ENCODE data around the gene SULT4A1.

- no peak for TF ChIP-seq POLR2A (IDR thresholded peaks at IDR 0.05)
- TF ChIP-seq CTCF (IDR thresholded peaks at IDR 0.05) = no peak
These were observed 27.0 kb upstream of the SULT4A1 start for GRCh38 chr22:43889201-43889859.

Measured in thyroid gland (tissue), 4 donors.